Measurements from ENCODE around the gene NFKB2. TPM values are rescaled to one million over a fixed set of nuclear protein-coding genes. Genes with fewer than 3 reads are reported as not detected.

Gene NFKB2
- total RNA-seq: 550 and 622 TPM in 2 replicates

- CTCF ChIA-PET: interaction anchor here (0.8 to 3.3 kb wide), 4 partner anchors 8 to 83 kb away, joined by 3 to 13 read pairs (median 6); partner anchors contain the start of gene FBXL15
- Mint-ChIP-seq H3K4me3 (peak within 1 kb of the TSS; percentile 94), H3K36me3 (ENCODE audit: low read depth) (peaks cover 55% of the 10 kb centered on the region), H3K4me1 (peaks cover 59% of the 10 kb centered on the region), H3K27me3 (no peaks in the 10 kb centered on the region), H3K9me3 (no peaks in the 10 kb centered on the region), H3K27ac (peak within 1 kb of the TSS; percentile 97)
- no peak for TF ChIP-seq CTCF (IDR thresholded peaks at IDR 0.05)
- peak; percentile 96 for DNase-seq
- POLR2A ChIA-PET: interaction anchor here (0.5 to 15.2 kb wide), 41 partner anchors 9 to 616 kb away, joined by 3 to 305 read pairs (median 6); partner anchors contain the start of genes ACTR1A, ARL3, C10orf95 and CUEDC2
- ATAC-seq (ENCODE audit: low read depth): peak; percentile 27
- intact Hi-C loops (cut with micrococcal nuclease): loop anchor here (1.0 to 2.0 kb wide), 4 partner anchors 189 to 581 kb away; partner anchors contain the start of gene PPRC1
Observed at GRCh38 chr10:102395400-102396316, at the start of gene NFKB2. TSS of gene NFKB2 (plus strand) at chr10:102395705. CDS start at chr10:102395960, 255 bp downstream.

- TF ChIP-seq CTCF (IDR thresholded peaks at IDR 0.05): no peak
- peaks cover 57% of the 10 kb centered on the region for H3K36me3 Mint-ChIP-seq (ENCODE audit: low read depth)
- POLR2A ChIA-PET: no interaction called here
- no peaks in the 10 kb centered on the region for H3K9me3 Mint-ChIP-seq
- no peak overlapping the region for H3K4me3 Mint-ChIP-seq
- H3K27ac Mint-ChIP-seq: no peak overlapping the region
- ATAC-seq (ENCODE audit: low read depth) (no peak), DNase-seq (no peak)
- no peaks in the 10 kb centered on the region for H3K27me3 Mint-ChIP-seq
- no peaks in the 10 kb centered on the region for H3K4me1 Mint-ChIP-seq
- intact Hi-C loops (cut with micrococcal nuclease): loop anchor here (1.0 kb wide), 1 partner anchor 117 kb away; no protein-coding TSS in a partner anchor
- CTCF ChIA-PET: interaction anchor here (1.5 to 10.8 kb wide), 3 partner anchors 19 to 237 kb away, joined by 4 to 232 read pairs (median 4); no protein-coding TSS in a partner anchor
Observed at GRCh38 chr10:102347236-102347828, 48.2 kb upstream of the NFKB2 start.

GRCh38 chr10:102352066-102352715, 43.3 kb upstream of the NFKB2 start:
- intact Hi-C loops (cut with micrococcal nuclease): loop anchor here (1.0 to 2.0 kb wide), 6 partner anchors 71 to 231 kb away; no protein-coding TSS in a partner anchor
- peak; percentile 70 for ATAC-seq (ENCODE audit: low read depth)

GRCh38 chr10:102354451-102354850, 41.1 kb upstream of the NFKB2 start:
- ChIA-PET POLR2A (no interaction called here), CTCF (interaction anchor here (1.0 to 10.8 kb wide), 7 partner anchors 9 to 229 kb away, joined by 3 to 232 read pairs (median 4); no protein-coding TSS in a partner anchor)
- Mint-ChIP-seq H3K4me1 (no peaks in the 10 kb centered on the region), H3K9me3 (no peaks in the 10 kb centered on the region), H3K27me3 (no peaks in the 10 kb centered on the region), H3K27ac (no peak overlapping the region), H3K36me3 (ENCODE audit: low read depth) (peaks cover 79% of the 10 kb centered on the region), H3K4me3 (no peak overlapping the region)
- DNase-seq (no peak), ATAC-seq (ENCODE audit: low read depth) (no peak)
- TF ChIP-seq CTCF (IDR thresholded peaks at IDR 0.05): no peak
- intact Hi-C loops (cut with micrococcal nuclease): no loop called here

More at GRCh38 chr10:102352066-102352715, 43.3 kb upstream of the NFKB2 start:
- CTCF ChIA-PET: interaction anchor here (0.6 to 10.8 kb wide), 34 partner anchors 8 to 275 kb away, joined by 3 to 232 read pairs (median 6); partner anchors contain the start of gene PPRC1
- Mint-ChIP-seq H3K4me1 (no peaks in the 10 kb centered on the region), H3K36me3 (ENCODE audit: low read depth) (peaks cover 70% of the 10 kb centered on the region), H3K4me3 (no peak overlapping the region), H3K27ac (no peak overlapping the region), H3K9me3 (no peaks in the 10 kb centered on the region), H3K27me3 (no peaks in the 10 kb centered on the region)
- peak; percentile 81 for TF ChIP-seq CTCF (IDR thresholded peaks at IDR 0.05)
- peak; percentile 45 for DNase-seq
- POLR2A ChIA-PET: interaction anchor here (0.8 to 2.9 kb wide), 4 partner anchors 33 to 122 kb away, joined by 3 to 14 read pairs (median 4); no protein-coding TSS in a partner anchor

Data from activated B cell treated with CpG ODN at 0.5 μM for 24 hours (primary cell).